Progenitor cell of endocrine pancreas (in vitro differentiated cells): ENCODE measurements around the gene STOML1. TPM values are rescaled to one million over a fixed set of nuclear protein-coding genes. Genes with fewer than 3 reads are reported as not detected.
A peak's percentile ranks its signal among the peaks of the same experiment; 100 is the strongest.

Source experiments
- DNase-seq: peaks from one replicate; pipeline ENCODE4 v3.0.0; 2021; ENCODE audit warnings: low spot score; ENCODE audit not compliant: unreplicated experiment
- H3K27ac Mint-ChIP-seq: 2 replicates; pipeline ENCODE4 v1.8.0; 2021; ENCODE audit warnings: mild to moderate bottlenecking, moderate library complexity, mixed read lengths
- H3K27me3 Mint-ChIP-seq: 2 replicates; pipeline ENCODE4 v1.8.0; 2021; ENCODE audit warnings: mixed read lengths
- H3K36me3 Mint-ChIP-seq: 2 replicates; pipeline ENCODE4 v1.8.0; 2022; ENCODE audit warnings: mixed read lengths; ENCODE audit not compliant: insufficient read depth
- H3K4me1 Mint-ChIP-seq: 2 replicates; pipeline ENCODE4 v1.8.0; 2021; ENCODE audit warnings: low read depth, mixed read lengths
- H3K4me3 Mint-ChIP-seq: 2 replicates; pipeline ENCODE4 v1.8.0; 2021; ENCODE audit warnings: low read depth, mild to moderate bottlenecking, moderate library complexity, mixed read lengths
- H3K9me3 Mint-ChIP-seq: 2 replicates; pipeline ENCODE4 v1.8.0; 2021; ENCODE audit warnings: low read depth, mixed read lengths
- total RNA-seq: library from RNA; stranded (reverse); gene quantifications from 2 replicates; pipeline ENCODE4 v1.2.1, GENCODE V29; 2021
- TF ChIP-seq, protein P1 (sequence below): fragments of 200-600 bp; sonication (generic); IDR thresholded peaks from one replicate; pipeline ENCODE4 v1.5.0; 2021; ENCODE audit warnings: antibody characterized with exemption, mild to moderate bottlenecking; ENCODE audit not compliant: unreplicated experiment

Gene STOML1
- total RNA-seq, 1 donor from 2014 or later: 8.0 TPM

- H3K4me1 Mint-ChIP-seq: peaks cover 3% of the 10 kb centered on the region
- H3K27me3 Mint-ChIP-seq: peaks cover 16% of the 10 kb centered on the region
- H3K36me3 Mint-ChIP-seq: no peaks in the 10 kb centered on the region
- H3K4me3 Mint-ChIP-seq: no peak overlapping the region
- no peak for DNase-seq
- no peaks in the 10 kb centered on the region for H3K9me3 Mint-ChIP-seq
- TF ChIP-seq, protein P1, sequence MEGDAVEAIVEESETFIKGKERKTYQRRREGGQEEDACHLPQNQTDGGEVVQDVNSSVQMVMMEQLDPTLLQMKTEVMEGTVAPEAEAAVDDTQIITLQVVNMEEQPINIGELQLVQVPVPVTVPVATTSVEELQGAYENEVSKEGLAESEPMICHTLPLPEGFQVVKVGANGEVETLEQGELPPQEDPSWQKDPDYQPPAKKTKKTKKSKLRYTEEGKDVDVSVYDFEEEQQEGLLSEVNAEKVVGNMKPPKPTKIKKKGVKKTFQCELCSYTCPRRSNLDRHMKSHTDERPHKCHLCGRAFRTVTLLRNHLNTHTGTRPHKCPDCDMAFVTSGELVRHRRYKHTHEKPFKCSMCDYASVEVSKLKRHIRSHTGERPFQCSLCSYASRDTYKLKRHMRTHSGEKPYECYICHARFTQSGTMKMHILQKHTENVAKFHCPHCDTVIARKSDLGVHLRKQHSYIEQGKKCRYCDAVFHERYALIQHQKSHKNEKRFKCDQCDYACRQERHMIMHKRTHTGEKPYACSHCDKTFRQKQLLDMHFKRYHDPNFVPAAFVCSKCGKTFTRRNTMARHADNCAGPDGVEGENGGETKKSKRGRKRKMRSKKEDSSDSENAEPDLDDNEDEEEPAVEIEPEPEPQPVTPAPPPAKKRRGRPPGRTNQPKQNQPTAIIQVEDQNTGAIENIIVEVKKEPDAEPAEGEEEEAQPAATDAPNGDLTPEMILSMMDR: no peak
- no peak overlapping the region for H3K27ac Mint-ChIP-seq
These were observed 22.8 kb downstream of the STOML1 start for GRCh38 chr15:73969151-73969759.

DNA sequence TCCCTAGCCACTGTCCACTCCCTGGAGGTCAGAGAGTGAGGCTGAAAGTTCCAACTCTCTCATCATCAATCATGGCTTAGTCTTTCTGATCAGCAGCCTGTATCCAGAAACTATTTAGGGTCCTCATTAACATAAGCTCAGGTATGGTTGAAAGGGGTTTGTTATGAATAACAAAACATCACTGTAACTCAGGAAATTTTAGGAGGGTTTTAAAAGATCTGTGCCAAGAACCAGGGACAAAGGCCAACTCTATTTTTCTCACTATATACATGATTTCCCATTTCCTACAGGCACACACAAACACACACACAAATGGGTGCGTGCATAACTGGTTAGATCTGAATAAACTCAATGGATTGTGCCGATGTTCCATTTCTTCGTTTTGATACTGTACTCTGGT, 23.6 kb downstream of the STOML1 start:
- peaks cover 3% of the 10 kb centered on the region for H3K4me1 Mint-ChIP-seq
- no peak overlapping the region for H3K27ac Mint-ChIP-seq
- TF ChIP-seq, protein P1: no peak
- no peak for DNase-seq
- peaks cover 15% of the 10 kb centered on the region for H3K27me3 Mint-ChIP-seq
- no peaks in the 10 kb centered on the region for H3K9me3 Mint-ChIP-seq
- H3K4me3 Mint-ChIP-seq: no peak overlapping the region
- no peaks in the 10 kb centered on the region for H3K36me3 Mint-ChIP-seq

DNA sequence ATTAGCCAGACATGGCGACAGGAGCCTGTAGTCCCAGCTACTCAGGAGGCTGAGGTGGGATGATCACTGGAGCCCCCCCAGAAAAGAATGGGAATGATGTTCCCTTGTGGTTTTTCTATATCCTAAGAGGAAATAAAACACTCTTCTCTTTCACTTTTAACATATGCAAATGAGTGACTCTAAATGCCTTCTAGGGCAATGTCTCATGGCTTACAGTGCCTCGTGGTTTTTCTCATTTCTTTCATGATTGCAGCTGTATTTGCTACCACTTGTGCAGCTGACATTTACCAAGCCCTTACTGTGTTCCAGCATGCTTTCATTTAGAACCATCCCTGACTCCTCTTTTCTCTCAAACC, 26.4 kb downstream of the STOML1 start:
- Mint-ChIP-seq H3K36me3 (no peaks in the 10 kb centered on the region), H3K4me1 (peaks cover 3% of the 10 kb centered on the region), H3K27me3 (peaks cover 7% of the 10 kb centered on the region), H3K9me3 (no peaks in the 10 kb centered on the region), H3K27ac (peak overlapping the region; percentile 1), H3K4me3 (no peak overlapping the region)
- no peak for DNase-seq
- TF ChIP-seq, protein P1: no peak

DNA sequence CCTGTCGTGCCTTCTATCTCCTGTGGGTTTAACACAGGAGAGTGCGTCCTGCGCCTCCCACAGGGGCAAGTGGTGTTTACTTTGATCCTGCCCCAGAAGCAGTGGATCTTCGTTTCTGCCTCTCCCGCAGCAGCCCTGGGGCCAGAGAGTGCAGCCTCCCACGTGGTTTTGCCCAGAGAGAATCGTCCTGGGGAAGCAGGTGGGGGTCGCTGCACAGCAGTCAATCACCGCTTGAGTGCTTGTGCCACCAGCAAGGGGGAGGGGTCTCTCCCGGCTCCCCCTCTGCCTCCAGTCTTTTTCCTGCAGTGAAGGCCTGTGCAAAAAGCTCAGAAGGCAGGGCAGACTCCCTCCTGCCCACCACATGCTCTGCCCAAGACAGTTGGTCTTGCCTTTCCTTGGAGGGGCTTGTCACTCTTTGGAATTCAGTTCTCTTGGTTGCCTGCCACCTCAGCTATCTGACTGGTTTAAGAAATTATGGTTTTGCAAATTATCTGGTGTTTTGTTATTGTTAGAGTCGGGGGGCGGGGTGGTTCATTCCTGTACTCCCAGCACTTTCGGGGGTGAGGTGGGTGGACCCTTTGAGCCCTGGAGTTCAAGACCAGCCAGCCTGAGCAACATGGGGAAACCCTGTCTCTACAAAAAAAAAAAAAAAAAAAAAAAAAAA, 26.9 kb downstream of the STOML1 start:
- H3K4me1 Mint-ChIP-seq: peaks cover 3% of the 10 kb centered on the region
- no peak for DNase-seq
- TF ChIP-seq, protein P1: no peak
- H3K4me3 Mint-ChIP-seq: no peak overlapping the region
- peaks cover 7% of the 10 kb centered on the region for H3K27me3 Mint-ChIP-seq
- H3K27ac Mint-ChIP-seq: no peak overlapping the region
- no peaks in the 10 kb centered on the region for H3K36me3 Mint-ChIP-seq
- H3K9me3 Mint-ChIP-seq: no peaks in the 10 kb centered on the region

GRCh38 chr15:73964736-73965093, 27.4 kb downstream of the STOML1 start:
- TF ChIP-seq, protein P1: peak; percentile 81
- Mint-ChIP-seq H3K4me3 (no peak overlapping the region), H3K9me3 (no peaks in the 10 kb centered on the region), H3K27me3 (peaks cover 7% of the 10 kb centered on the region), H3K36me3 (no peaks in the 10 kb centered on the region), H3K27ac (no peak overlapping the region), H3K4me1 (peaks cover 3% of the 10 kb centered on the region)
- DNase-seq: peak; percentile 67
